IMR-90 (cell line): ENCODE data around the gene MARVELD3. TPM values are rescaled to one million over a fixed set of nuclear protein-coding genes. Genes with fewer than 3 reads are reported as not detected.
"Not testable (repeated sequence)": the region's sequence is repeated elsewhere in the genome, so short reads cannot be mapped to it uniquely, and the experiment has no call there.

Experiments used
- ATAC-seq: fragments of 200-7000 bp; cut with Tn5 transposase; 2 replicates; pipeline ENCODE4 v1.9.1; 2020; ENCODE audit warnings: low read depth, mild to moderate bottlenecking, moderate library complexity
- BruUV-seq: library from RNA; stranded (reverse); fragments of 400-500 nt; replicated peaks from 2 replicates; lab custom pipeline; 2021; lab: Mats Ljungman, UMichigan
- CTCF ChIA-PET: fragments of 300-600 bp; formaldehyde crosslinking; extraction: SDS; loops from one replicate; lab custom pipeline; 2021; ENCODE audit warnings: antibody characterized with exemption; lab: Yijun Ruan, JAX
- POLR2A ChIA-PET: fragments of 300-600 bp; sonication (Branson Sonifier 250); formaldehyde crosslinking; loops from one replicate; lab custom pipeline; 2022; ENCODE audit warnings: antibody characterized with exemption; ENCODE audit not compliant: unreplicated experiment; lab: Charles Lee
- DNase-seq: peaks from one replicate; pipeline ENCODE4 v3.0.0; 2013
- H2AFZ ChIP-seq: replicated peaks from 2 replicates; pipeline ENCODE3; 2013; ENCODE audit warnings: low read length, mild to moderate bottlenecking; ENCODE audit not compliant: poor library complexity
- H2AK5ac ChIP-seq: 2 replicates; pipeline ENCODE4 v1.6.1; 2013; ENCODE audit warnings: low read depth, low read length, inconsistent platforms
- H2AK9ac ChIP-seq: replicated peaks from 2 replicates; pipeline ENCODE3; 2013; ENCODE audit warnings: mild to moderate bottlenecking, low read depth, low read length, moderate library complexity; ENCODE audit not compliant: poor library complexity
- H2BK120ac ChIP-seq: 2 replicates; pipeline ENCODE4 v1.6.1; 2013; ENCODE audit warnings: low read depth, low read length, inconsistent platforms
- H2BK15ac ChIP-seq: 3 replicates; pipeline ENCODE4 v1.6.1; 2013; ENCODE audit warnings: low read depth, low read length, inconsistent platforms
- H2BK20ac ChIP-seq: 2 replicates; pipeline ENCODE4 v1.6.1; 2013; ENCODE audit warnings: low read depth, mild to moderate bottlenecking, inconsistent platforms, low read length, moderate library complexity
- H2BK5ac ChIP-seq: 2 replicates; pipeline ENCODE4 v1.6.1; 2013; ENCODE audit warnings: mild to moderate bottlenecking, low read depth, low read length, inconsistent platforms; ENCODE audit not compliant: poor library complexity, severe bottlenecking
- H3K14ac ChIP-seq: replicated peaks from 2 replicates; pipeline ENCODE4 v1.6.1; 2013; ENCODE audit warnings: low read depth, low read length, inconsistent platforms
- H3K18ac ChIP-seq: 2 replicates; pipeline ENCODE4 v1.6.1; 2013; ENCODE audit warnings: low read depth, low read length, control low read depth
- H3K23ac ChIP-seq: 2 replicates; pipeline ENCODE4 v1.6.1; 2013; ENCODE audit warnings: low read depth, low read length, inconsistent platforms
- H3K27ac ChIP-seq: 2 replicates; pipeline ENCODE4 v1.5.1; 2013; ENCODE audit warnings: mild to moderate bottlenecking, control low read depth, low read length; ENCODE audit not compliant: insufficient read depth
- H3K27me3 ChIP-seq: 2 replicates; pipeline ENCODE4 v1.6.1; 2013; ENCODE audit warnings: low read length; ENCODE audit not compliant: control insufficient read depth, insufficient read depth
- H3K36me3 ChIP-seq: 2 replicates; pipeline ENCODE4 v1.6.1; 2013; ENCODE audit warnings: low read length, mixed read lengths; ENCODE audit not compliant: control insufficient read depth, insufficient read depth
- H3K4ac ChIP-seq: 2 replicates; pipeline ENCODE4 v1.6.1; 2013; ENCODE audit warnings: low read depth, low read length, inconsistent platforms
- H3K4me1 ChIP-seq: 2 replicates; pipeline ENCODE4 v1.6.1; 2013; ENCODE audit warnings: low read length, mixed read lengths; ENCODE audit not compliant: control insufficient read depth, insufficient read depth
- H3K4me2 ChIP-seq: 2 replicates; pipeline ENCODE4 v1.6.1; 2013; ENCODE audit warnings: low read depth, mild to moderate bottlenecking, control low read depth, low read length, moderate library complexity
- H3K4me3 ChIP-seq: 2 replicates; pipeline ENCODE4 v1.5.1; 2013; ENCODE audit warnings: low read depth, mild to moderate bottlenecking, control low read depth, low read length, moderate library complexity; ENCODE audit not compliant: insufficient read depth
- H3K56ac ChIP-seq: 2 replicates; pipeline ENCODE4 v1.6.1; 2013; ENCODE audit warnings: low read length, inconsistent platforms; ENCODE audit not compliant: insufficient read depth; ENCODE audit errors: extremely low read depth
- H3K79me1 ChIP-seq, 2 experiments: 2 replicates each; pipeline ENCODE4 v1.6.1; 2013; ENCODE audit warnings: low read length in 2 of 2, inconsistent platforms in 1 of 2, low read depth in 1 of 2
- H3K9ac ChIP-seq: 2 replicates; pipeline ENCODE4 v1.6.1; 2013; ENCODE audit warnings: low read depth, low read length, control low read depth
- H3K9me1 ChIP-seq: 2 replicates; pipeline ENCODE4 v1.6.1; 2013; ENCODE audit warnings: low read length, inconsistent platforms; ENCODE audit not compliant: insufficient read depth
- H3K9me3 ChIP-seq: 2 replicates; pipeline ENCODE4 v1.6.1; 2013; ENCODE audit warnings: low read length; ENCODE audit not compliant: control insufficient read depth, insufficient read depth
- H4K20me1 ChIP-seq: 2 replicates; pipeline ENCODE4 v1.6.1; 2013; ENCODE audit warnings: low read length, inconsistent platforms; ENCODE audit not compliant: insufficient read depth
- H4K5ac ChIP-seq: 2 replicates; pipeline ENCODE4 v1.6.1; 2013; ENCODE audit warnings: mild to moderate bottlenecking, low read depth, low read length, control low read depth
- H4K8ac ChIP-seq, 2 experiments: 2 replicates each; pipeline ENCODE4 v1.6.1; 2013; ENCODE audit warnings: low read depth in 2 of 2, low read length in 2 of 2, control low read depth in 1 of 2, inconsistent platforms in 1 of 2
- H4K91ac ChIP-seq: 2 replicates; pipeline ENCODE4 v1.6.1; 2013; ENCODE audit warnings: low read depth, low read length, inconsistent platforms; ENCODE audit not compliant: insufficient read depth
- MAFK ChIP-seq: IDR thresholded peaks from 2 replicates; pipeline ENCODE4 v1.6.1; 2012; ENCODE audit warnings: low read depth, low read length, improper control_type of control experiment
- MXI1 ChIP-seq: IDR thresholded peaks from 2 replicates; pipeline ENCODE4 v1.6.1; 2012; ENCODE audit warnings: low read depth, mild to moderate bottlenecking, low read length, moderate library complexity, borderline replicate concordance
- RCOR1 ChIP-seq: IDR thresholded peaks from 2 replicates; pipeline ENCODE4 v1.6.1; 2012; ENCODE audit warnings: mild to moderate bottlenecking, low read length, improper control_type of control experiment; ENCODE audit not compliant: insufficient replicate concordance
- WGBS, 2 experiments: methylation state at CpG; one replicate each; pipeline versions ENCODE4 v1.1.5 to v1.1.7; 2013; ENCODE audit warnings: missing lambda C conversion rate in 2 of 2; ENCODE audit not compliant: insufficient read length in 1 of 2; ENCODE audit errors: extremely low coverage in 2 of 2; 5-methylcytosine and 5-hydroxymethylcytosine counted together
- dilution Hi-C: fragments of 300-500 bp; cut with HindIII; formaldehyde crosslinking; loops from one replicate; pipeline ENCODE4 v1.14.3; 2018; ENCODE audit warnings: low sequenced_read_pairs; ENCODE audit not compliant: unreplicated experiment
- in situ Hi-C: fragments of 300-500 bp; cut with MboI; formaldehyde crosslinking; loops from 3 replicates; pipeline ENCODE4 v1.14.3; 2019; ENCODE audit warnings: low sequenced_read_pairs, inconsistent platforms, mixed read lengths
- intact Hi-C: fragments of 100-400 bp; cut with micrococcal nuclease; formaldehyde crosslinking; loops from 2 replicates; pipeline ENCODE4 v1.10.0; 2022
- polyA plus RNA-seq, 3 experiments: library from polyadenylated mRNA; depleted of rRNA; stranded (reverse); fragments of >200 nt; gene quantifications; 2 replicates each; pipeline ENCODE4 v1.2.3, GENCODE V29; 2012; ENCODE audit warnings: low replicate concordance in 1 of 3
- total RNA-seq: library from RNA; depleted of rRNA; stranded (reverse); fragments of >200 nt; gene quantifications from 2 replicates; pipeline ENCODE4 v1.2.3, GENCODE V29; 2012

Gene MARVELD3
- total and polyA plus RNA-seq, 2 of the 4 experiments (the other 2 are of a cell fraction): not detected

DNA sequence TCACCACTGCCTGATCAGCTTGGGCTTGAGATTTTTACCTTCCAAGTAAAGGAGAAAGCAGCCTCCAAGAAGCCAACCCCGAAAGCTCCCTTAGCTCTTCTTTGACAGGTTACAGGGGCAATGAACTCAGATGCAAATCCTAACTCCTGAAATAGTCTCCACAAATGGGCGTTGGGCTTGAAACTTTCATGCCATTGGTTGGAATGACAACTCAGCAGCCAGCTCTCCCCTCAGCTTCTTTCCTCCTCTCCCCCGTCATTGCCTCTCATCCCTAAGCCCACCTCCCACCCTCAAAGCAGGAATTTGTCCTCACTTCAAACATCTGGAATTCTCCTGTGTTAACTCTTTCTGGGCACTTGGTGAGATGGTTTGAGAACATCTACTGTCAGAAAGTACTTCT lies 49.0 kb upstream of the MARVELD3 start, which contains the start of gene TAT:
Gene TAT, minus strand, starts transcription at position 122 of the 400 bp plus-strand sequence. CDS start 677 bp downstream, outside the sequence.
- CTCF ChIA-PET: interaction anchor here (1.0 kb wide), 1 partner anchor 35 kb away, joined by 3 read pairs; no protein-coding TSS in a partner anchor
- H3K56ac ChIP-seq: no peak within 1 kb of the TSS
- no peaks in the 10 kb centered on the region for H3K4me1 ChIP-seq
- no peak within 1 kb of the TSS for H3K4ac ChIP-seq
- intact Hi-C loops (no loop called here), in situ Hi-C loops (no loop called here), dilution Hi-C loops (no loop called here)
- DNase-seq (no peak), ATAC-seq (no peak)
- H4K8ac ChIP-seq: no peak within 1 kb of the TSS
- H3K4me3 ChIP-seq: no peak within 1 kb of the TSS
- H3K9ac ChIP-seq: no peak within 1 kb of the TSS
- no peak within 1 kb of the TSS for H3K23ac ChIP-seq
- TF ChIP-seq RCOR1 (no peak), MAFK (no peak), MXI1 (no peak)
- no peaks in the 10 kb centered on the region for H3K9me1 ChIP-seq
- no peak within 1 kb of the TSS for H2AFZ ChIP-seq
- H2BK5ac ChIP-seq: no peak within 1 kb of the TSS
- peaks cover 14% of the 10 kb centered on the region for H3K27me3 ChIP-seq
- no peak within 1 kb of the TSS for H2AK9ac ChIP-seq
- BruUV-seq: no TSS peak
- no peak within 1 kb of the TSS for H4K5ac ChIP-seq
- WGBS, 2 experiments: 50% methylated on average over 1 of the region's 3 CpGs; no CpG with 5 or more reads in 1 of the 2 experiments
- no peak within 1 kb of the TSS for H2BK120ac ChIP-seq
- H3K79me1 ChIP-seq: no peaks in the 10 kb centered on the region
- no peak within 1 kb of the TSS for H2BK20ac ChIP-seq
- no peak within 1 kb of the TSS for H2AK5ac ChIP-seq
- no peak within 1 kb of the TSS for H3K27ac ChIP-seq
- H3K4me2 ChIP-seq: no peak within 1 kb of the TSS
- H4K20me1 ChIP-seq: no peaks in the 10 kb centered on the region
- H3K18ac ChIP-seq: no peak within 1 kb of the TSS
- no peaks in the 10 kb centered on the region for H3K36me3 ChIP-seq
- H3K14ac ChIP-seq: no peak within 1 kb of the TSS
- no peak within 1 kb of the TSS for H2BK15ac ChIP-seq
- H3K9me3 ChIP-seq: no peaks in the 10 kb centered on the region
- POLR2A ChIA-PET: no interaction called here
- no peak within 1 kb of the TSS for H4K91ac ChIP-seq

- H3K4me1 ChIP-seq, H3K9me1 ChIP-seq, H2AK5ac ChIP-seq, H3K4me3 ChIP-seq, H2BK120ac ChIP-seq, H4K91ac ChIP-seq, H3K56ac ChIP-seq, H2AK9ac ChIP-seq, H4K8ac ChIP-seq, CTCF ChIA-PET, H3K18ac ChIP-seq, H3K27ac ChIP-seq, H3K4me2 ChIP-seq, in situ Hi-C loops, H2BK20ac ChIP-seq, H3K14ac ChIP-seq, intact Hi-C loops, H3K4ac ChIP-seq, H4K20me1 ChIP-seq, H3K23ac ChIP-seq, DNase-seq, H2AFZ ChIP-seq, H4K5ac ChIP-seq, H2BK5ac ChIP-seq, H3K27me3 ChIP-seq, POLR2A ChIA-PET, H3K36me3 ChIP-seq, ATAC-seq, H3K79me1 ChIP-seq, H3K9me3 ChIP-seq, BruUV-seq, H3K9ac ChIP-seq, dilution Hi-C loops, H2BK15ac ChIP-seq: not testable (repeated sequence)
- WGBS, 2 experiments: 80% methylated on average over 1 of the region's 5 CpGs; no CpG with 5 or more reads in 1 of the 2 experiments
These were observed 43.5 kb upstream of the MARVELD3 start for GRCh38 chr16:71582553-71582848.
